NT2/D1 (cell line): ENCODE measurements around the gene KRT73.

Experiments
- YY1 ChIP-seq: IDR thresholded peaks from 2 replicates; pipeline ENCODE4 v1.6.1; 2011; ENCODE audit not compliant: insufficient read length, insufficient read depth
- ZNF274 ChIP-seq: IDR thresholded peaks from 2 replicates; pipeline ENCODE4 v1.6.1; 2011; ENCODE audit warnings: mild to moderate bottlenecking, low read depth, low read length

DNA sequence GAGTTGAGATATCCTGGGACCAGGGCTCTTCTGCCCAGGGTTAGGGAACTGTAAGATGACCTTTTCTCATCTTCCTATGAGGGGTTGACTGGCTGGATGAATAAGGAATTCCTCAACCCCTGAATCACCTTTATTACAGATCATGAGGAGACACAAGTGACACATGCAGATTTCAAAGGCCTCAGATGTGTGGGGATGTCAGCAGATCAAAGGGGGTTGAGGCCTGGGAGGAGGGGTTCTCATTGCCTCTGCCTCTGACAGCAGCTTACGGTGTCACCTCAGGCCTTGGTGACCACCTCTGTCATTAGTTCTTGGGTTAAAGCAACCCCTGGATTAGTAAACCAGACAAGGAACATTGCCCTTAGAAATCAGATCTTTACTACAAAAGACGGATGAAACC is 15.0 kb downstream of the KRT73 start:
- no peak for TF ChIP-seq ZNF274
- TF ChIP-seq YY1, result no peak
